Right ventricle myocardium superior (tissue), 1 donor: Measurements from ENCODE around the gene SF1. TPM values are rescaled to one million over a fixed set of nuclear protein-coding genes. Genes with fewer than 3 reads are reported as not detected.

Experiments used
- ATAC-seq: fragments of 200-7000 bp; cut with Tn5 transposase; one replicate; pipeline ENCODE4 v1.9.1; 2020; ENCODE audit warnings: mild to moderate bottlenecking; ENCODE audit not compliant: poor library complexity
- DNase-seq: peaks from one replicate; pipeline ENCODE4 v3.0.0-alpha.2; 2020
- intact Hi-C: fragments of 100-400 bp; cut with DNase I; formaldehyde crosslinking; loops from one replicate; pipeline ENCODE4 v1.11.2; 2022
- total RNA-seq: library from RNA; stranded (reverse); fragmentation: NEBNext Ultra II Directional; extraction: Animal tissue kit (Norgen Biotek cat#: 25700); gene quantifications from one replicate; pipeline ENCODE4 v1.2.1, GENCODE V29; 2021
- donor health status: DM: no; HTN: yes; CAD: no; lungs with severe emphysema.

SF1 gene
- total RNA-seq, 1 donor from 2014 or later, result 182 TPM

GRCh38 chr11:64765851-64766665 is 12.3 kb downstream of the SF1 start:
- intact Hi-C loops, result no loop called here
- ATAC-seq (no peak), DNase-seq (no peak)

- DNase-seq, result no peak
- intact Hi-C loops, result no loop called here
- ATAC-seq, result no peak
These were observed 13.0 kb downstream of the SF1 start for GRCh38 chr11:64765291-64765850.

- ATAC-seq (no peak), DNase-seq (no peak)
- intact Hi-C loops, result no loop called here
These were observed 13.6 kb downstream of the SF1 start for GRCh38 chr11:64764753-64765152.

- intact Hi-C loops, result no loop called here
- ATAC-seq (peak; percentile 9), DNase-seq (no peak)
These were observed 14.2 kb downstream of the SF1 start for GRCh38 chr11:64764040-64764611.

GRCh38 chr11:64763526-64764039 is 14.8 kb downstream of the SF1 start:
- intact Hi-C loops, result no loop called here
- ATAC-seq (no peak), DNase-seq (peak; percentile 52)

GRCh38 chr11:64762674-64763525 is 15.4 kb downstream of the SF1 start:
- DNase-seq (peak; percentile 29), ATAC-seq (peak; percentile 18)
- intact Hi-C loops, result no loop called here

GRCh38 chr11:64762277-64762673 is 16.1 kb downstream of the SF1 start:
- intact Hi-C loops, result no loop called here
- no peak for DNase-seq
- ATAC-seq, result no peak

GRCh38 chr11:64760759-64761420 is 17.5 kb downstream of the SF1 start:
- ATAC-seq, result no peak
- intact Hi-C loops, result no loop called here
- DNase-seq, result peak; percentile 6

- ATAC-seq (peak; percentile 85), DNase-seq (peak; percentile 92)
- intact Hi-C loops, result no loop called here
These were observed 18.3 kb downstream of the SF1 start, which contains the start of gene PYGM for GRCh38 chr11:64759722-64760719. Gene PYGM, minus strand, starts transcription at chr11:64759974. Its CDS starts 76 bp downstream, at chr11:64759898.

GRCh38 chr11:64759131-64759721 is 19.1 kb downstream of the SF1 start:
- ATAC-seq (peak; percentile 25), DNase-seq (peak; percentile 62)
- intact Hi-C loops, result no loop called here

GRCh38 chr11:64758330-64759079 is 19.8 kb downstream of the SF1 start:
- ATAC-seq, result peak; percentile 1
- peak; percentile 30 for DNase-seq
- intact Hi-C loops, result no loop called here

GRCh38 chr11:64757549-64758329 is 20.6 kb downstream of the SF1 start:
- ATAC-seq (no peak), DNase-seq (peak; percentile 38)
- intact Hi-C loops, result no loop called here

GRCh38 chr11:64755681-64756361 is 22.5 kb downstream of the SF1 start:
- intact Hi-C loops, result no loop called here
- DNase-seq (peak; percentile 29), ATAC-seq (no peak)

GRCh38 chr11:64754919-64755662 is 23.3 kb downstream of the SF1 start:
- ATAC-seq, result no peak
- intact Hi-C loops, result no loop called here
- DNase-seq, result peak; percentile 41
